Kidney glomerular epithelial cell (primary cell): Measurements from ENCODE around the gene PNPT1.
"Not testable (repeated sequence)": the region's sequence is repeated elsewhere in the genome, so short reads cannot be mapped to it uniquely, and the experiment has no call there.

Experiments used
- DNase-seq: peaks from one replicate; lab custom pipeline; 2025; lab: John Stamatoyannopoulos, UW

PNPT1 gene

GRCh38 chr2:55596795-55597194, 96.8 kb downstream of the PNPT1 start:
- not testable (repeated sequence) for DNase-seq

- DNase-seq: no peak
These were observed 98.1 kb downstream of the PNPT1 start for GRCh38 chr2:55595536-55595935.

- no peak for DNase-seq
These were observed 101.5 kb downstream of the PNPT1 start for GRCh38 chr2:55592130-55592529.

- DNase-seq: peak; percentile 82
These were observed 102.7 kb downstream of the PNPT1 start for GRCh38 chr2:55590810-55591440.

- DNase-seq: no peak
These were observed 108.1 kb downstream of the PNPT1 start for GRCh38 chr2:55585451-55586080.
